GM23338 (cell line): ENCODE results near the gene ZNF689.

Experiments used
- CREB1 ChIP-seq: fragments of 250-450 bp; sonication (Bioruptor Pico); IDR thresholded peaks from 2 replicates; pipeline ENCODE4 v1.5.0; 2020; ENCODE audit warnings: low read depth, mild to moderate bottlenecking, moderate library complexity
- EZH2 ChIP-seq: fragments of 200-600 bp; sonication (generic); IDR thresholded peaks from one replicate; pipeline ENCODE4 v1.8.0; 2017; ENCODE audit warnings: antibody characterized with exemption, mild to moderate bottlenecking, low read depth; ENCODE audit not compliant: unreplicated experiment
- EZH2phosphoT487 ChIP-seq: fragments of 200-600 bp; sonication (generic); IDR thresholded peaks from one replicate; pipeline ENCODE4 v1.8.1; 2018; ENCODE audit warnings: antibody characterized with exemption; ENCODE audit not compliant: unreplicated experiment
- JUNB ChIP-seq: IDR thresholded peaks from one replicate; pipeline ENCODE4 v1.6.1; 2016; ENCODE audit warnings: antibody characterized with exemption; ENCODE audit not compliant: unreplicated experiment
- POLR2AphosphoS5 ChIP-seq: IDR thresholded peaks from 2 replicates; pipeline ENCODE4 v1.6.1; 2016; ENCODE audit warnings: antibody characterized with exemption, low read depth
- STAT1 ChIP-seq: IDR thresholded peaks from one replicate; pipeline ENCODE4 v1.6.1; 2016; ENCODE audit warnings: antibody characterized with exemption; ENCODE audit not compliant: unreplicated experiment
- ZNF331 ChIP-seq: fragments of 250-450 bp; sonication (Bioruptor Pico); IDR thresholded peaks from 2 replicates; pipeline ENCODE4 v1.5.0; 2020; ENCODE audit warnings: low read depth, mild to moderate bottlenecking, moderate library complexity
- TF ChIP-seq, protein P1 (sequence below), 2 experiments: fragments of 200-600 bp in 1 of 2; sonication (generic) in 1 of 2; conservative IDR thresholded peaks; 2 replicates each; pipeline versions ENCODE4 v1.5.1 to v1.6.1; 2016 to 2017; ENCODE audit warnings: antibody characterized with exemption in 2 of 2, low read depth in 2 of 2, mild to moderate bottlenecking in 2 of 2, moderate library complexity in 1 of 2
- TF ChIP-seq, protein P2 (sequence below): IDR thresholded peaks from one replicate; pipeline ENCODE4 v1.6.1; 2018; ENCODE audit warnings: antibody characterized with exemption; ENCODE audit not compliant: unreplicated experiment

DNA sequence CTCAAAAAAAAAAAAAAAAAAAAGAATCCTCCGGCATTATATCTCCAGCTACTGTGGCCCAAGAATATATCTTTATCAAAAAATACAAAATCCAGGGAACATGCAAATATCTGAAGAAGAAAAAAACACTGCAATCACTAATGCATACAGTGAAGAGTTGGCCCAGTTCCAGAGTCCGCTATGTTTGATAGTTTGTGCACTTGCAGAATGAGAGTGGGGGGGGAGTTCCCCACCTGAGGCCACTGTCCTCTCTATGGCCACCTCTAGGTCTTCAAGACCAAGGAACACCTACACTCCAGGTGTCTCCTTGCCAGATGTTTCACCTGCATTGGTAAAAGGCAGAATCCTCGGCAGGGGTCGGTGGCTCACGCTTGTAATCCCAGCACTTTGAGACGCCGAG, 28.7 kb downstream of the ZNF689 start:
- no peak for TF ChIP-seq POLR2AphosphoS5
- TF ChIP-seq, protein P1, sequence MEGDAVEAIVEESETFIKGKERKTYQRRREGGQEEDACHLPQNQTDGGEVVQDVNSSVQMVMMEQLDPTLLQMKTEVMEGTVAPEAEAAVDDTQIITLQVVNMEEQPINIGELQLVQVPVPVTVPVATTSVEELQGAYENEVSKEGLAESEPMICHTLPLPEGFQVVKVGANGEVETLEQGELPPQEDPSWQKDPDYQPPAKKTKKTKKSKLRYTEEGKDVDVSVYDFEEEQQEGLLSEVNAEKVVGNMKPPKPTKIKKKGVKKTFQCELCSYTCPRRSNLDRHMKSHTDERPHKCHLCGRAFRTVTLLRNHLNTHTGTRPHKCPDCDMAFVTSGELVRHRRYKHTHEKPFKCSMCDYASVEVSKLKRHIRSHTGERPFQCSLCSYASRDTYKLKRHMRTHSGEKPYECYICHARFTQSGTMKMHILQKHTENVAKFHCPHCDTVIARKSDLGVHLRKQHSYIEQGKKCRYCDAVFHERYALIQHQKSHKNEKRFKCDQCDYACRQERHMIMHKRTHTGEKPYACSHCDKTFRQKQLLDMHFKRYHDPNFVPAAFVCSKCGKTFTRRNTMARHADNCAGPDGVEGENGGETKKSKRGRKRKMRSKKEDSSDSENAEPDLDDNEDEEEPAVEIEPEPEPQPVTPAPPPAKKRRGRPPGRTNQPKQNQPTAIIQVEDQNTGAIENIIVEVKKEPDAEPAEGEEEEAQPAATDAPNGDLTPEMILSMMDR (conservative IDR thresholded peaks at IDR 0.05; ENCODE audit: low read depth in 2 of 2), result no peak
- TF ChIP-seq EZH2phosphoT487, result no peak
- TF ChIP-seq EZH2, result no peak
- no peak for TF ChIP-seq CREB1 (CRISPR knock-in tag)
- no peak for TF ChIP-seq ZNF331 (CRISPR knock-in tag)
- TF ChIP-seq, protein P2, sequence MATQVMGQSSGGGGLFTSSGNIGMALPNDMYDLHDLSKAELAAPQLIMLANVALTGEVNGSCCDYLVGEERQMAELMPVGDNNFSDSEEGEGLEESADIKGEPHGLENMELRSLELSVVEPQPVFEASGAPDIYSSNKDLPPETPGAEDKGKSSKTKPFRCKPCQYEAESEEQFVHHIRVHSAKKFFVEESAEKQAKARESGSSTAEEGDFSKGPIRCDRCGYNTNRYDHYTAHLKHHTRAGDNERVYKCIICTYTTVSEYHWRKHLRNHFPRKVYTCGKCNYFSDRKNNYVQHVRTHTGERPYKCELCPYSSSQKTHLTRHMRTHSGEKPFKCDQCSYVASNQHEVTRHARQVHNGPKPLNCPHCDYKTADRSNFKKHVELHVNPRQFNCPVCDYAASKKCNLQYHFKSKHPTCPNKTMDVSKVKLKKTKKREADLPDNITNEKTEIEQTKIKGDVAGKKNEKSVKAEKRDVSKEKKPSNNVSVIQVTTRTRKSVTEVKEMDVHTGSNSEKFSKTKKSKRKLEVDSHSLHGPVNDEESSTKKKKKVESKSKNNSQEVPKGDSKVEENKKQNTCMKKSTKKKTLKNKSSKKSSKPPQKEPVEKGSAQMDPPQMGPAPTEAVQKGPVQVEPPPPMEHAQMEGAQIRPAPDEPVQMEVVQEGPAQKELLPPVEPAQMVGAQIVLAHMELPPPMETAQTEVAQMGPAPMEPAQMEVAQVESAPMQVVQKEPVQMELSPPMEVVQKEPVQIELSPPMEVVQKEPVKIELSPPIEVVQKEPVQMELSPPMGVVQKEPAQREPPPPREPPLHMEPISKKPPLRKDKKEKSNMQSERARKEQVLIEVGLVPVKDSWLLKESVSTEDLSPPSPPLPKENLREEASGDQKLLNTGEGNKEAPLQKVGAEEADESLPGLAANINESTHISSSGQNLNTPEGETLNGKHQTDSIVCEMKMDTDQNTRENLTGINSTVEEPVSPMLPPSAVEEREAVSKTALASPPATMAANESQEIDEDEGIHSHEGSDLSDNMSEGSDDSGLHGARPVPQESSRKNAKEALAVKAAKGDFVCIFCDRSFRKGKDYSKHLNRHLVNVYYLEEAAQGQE, result no peak
- no peak for TF ChIP-seq JUNB
- TF ChIP-seq STAT1, result no peak
